WERI-Rb-1 (cell line): ENCODE measurements around the gene PLEKHM1.

Experiments
- DNase-seq: peaks from one replicate; pipeline ENCODE4 v3.0.0-alpha.2; 2020
- H3K27ac ChIP-seq: fragments of 250-450 bp; sonication (Bioruptor Pico); 2 replicates; pipeline ENCODE4 v1.5.1; 2020; ENCODE audit warnings: mild to moderate bottlenecking, moderate library complexity
- H3K27me3 ChIP-seq: fragments of 250-450 bp; sonication (Bioruptor Pico); 2 replicates; pipeline ENCODE4 v1.5.1; 2021; ENCODE audit warnings: mild to moderate bottlenecking, low read depth, moderate library complexity; ENCODE audit not compliant: insufficient read depth, severe bottlenecking
- H3K36me3 ChIP-seq: fragments of 250-450 bp; sonication (Bioruptor Pico); 2 replicates; pipeline ENCODE4 v1.5.1; 2020; ENCODE audit warnings: mild to moderate bottlenecking, moderate library complexity
- H3K4me3 ChIP-seq: 2 replicates; pipeline ENCODE4 v1.5.1; 2011; ENCODE audit warnings: low read depth, mild to moderate bottlenecking, control low read depth, low read length
- H3K9me3 ChIP-seq: fragments of 250-450 bp; sonication (Bioruptor Pico); 2 replicates; pipeline ENCODE4 v1.5.1; 2021; ENCODE audit warnings: mild to moderate bottlenecking, moderate library complexity; ENCODE audit not compliant: severe bottlenecking
- TF ChIP-seq, protein P1 (sequence below): IDR thresholded peaks from 2 replicates; pipeline ENCODE4 v1.5.1; 2011; ENCODE audit warnings: low read depth, mild to moderate bottlenecking, control low read depth, inconsistent platforms, low read length

PLEKHM1 gene

GRCh38 chr17:45405250-45406086 is 85.1 kb downstream of the PLEKHM1 start:
- H3K36me3 ChIP-seq, result peaks cover 5% of the 10 kb centered on the region
- peak; percentile 69 for DNase-seq
- no peaks in the 10 kb centered on the region for H3K27me3 ChIP-seq
- no peaks in the 10 kb centered on the region for H3K9me3 ChIP-seq
- H3K27ac ChIP-seq, result no peak overlapping the region
- TF ChIP-seq, protein P1, sequence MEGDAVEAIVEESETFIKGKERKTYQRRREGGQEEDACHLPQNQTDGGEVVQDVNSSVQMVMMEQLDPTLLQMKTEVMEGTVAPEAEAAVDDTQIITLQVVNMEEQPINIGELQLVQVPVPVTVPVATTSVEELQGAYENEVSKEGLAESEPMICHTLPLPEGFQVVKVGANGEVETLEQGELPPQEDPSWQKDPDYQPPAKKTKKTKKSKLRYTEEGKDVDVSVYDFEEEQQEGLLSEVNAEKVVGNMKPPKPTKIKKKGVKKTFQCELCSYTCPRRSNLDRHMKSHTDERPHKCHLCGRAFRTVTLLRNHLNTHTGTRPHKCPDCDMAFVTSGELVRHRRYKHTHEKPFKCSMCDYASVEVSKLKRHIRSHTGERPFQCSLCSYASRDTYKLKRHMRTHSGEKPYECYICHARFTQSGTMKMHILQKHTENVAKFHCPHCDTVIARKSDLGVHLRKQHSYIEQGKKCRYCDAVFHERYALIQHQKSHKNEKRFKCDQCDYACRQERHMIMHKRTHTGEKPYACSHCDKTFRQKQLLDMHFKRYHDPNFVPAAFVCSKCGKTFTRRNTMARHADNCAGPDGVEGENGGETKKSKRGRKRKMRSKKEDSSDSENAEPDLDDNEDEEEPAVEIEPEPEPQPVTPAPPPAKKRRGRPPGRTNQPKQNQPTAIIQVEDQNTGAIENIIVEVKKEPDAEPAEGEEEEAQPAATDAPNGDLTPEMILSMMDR, result no peak
- no peak overlapping the region for H3K4me3 ChIP-seq

DNA sequence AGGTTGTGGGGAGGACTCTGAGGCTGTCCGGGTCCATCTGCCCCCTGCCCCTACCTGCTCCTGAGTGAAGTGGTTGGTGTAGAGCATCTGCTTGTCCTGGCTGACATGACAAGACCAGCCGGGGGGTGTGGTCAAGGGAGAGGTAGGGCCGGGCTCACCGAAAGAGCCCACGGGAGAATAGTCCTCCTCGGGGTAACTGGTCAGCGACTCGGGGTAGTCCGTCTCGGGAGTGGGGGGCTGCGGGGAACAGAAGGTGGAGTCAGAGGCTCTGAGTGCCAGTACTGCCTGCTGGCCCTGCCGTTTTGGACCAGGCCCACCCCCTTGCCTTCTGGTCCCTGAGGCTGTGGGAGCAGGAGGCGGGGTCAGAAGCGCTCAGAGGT is 85.7 kb downstream of the PLEKHM1 start:
- peaks cover 5% of the 10 kb centered on the region for H3K36me3 ChIP-seq
- TF ChIP-seq, protein P1, result no peak
- no peak for DNase-seq
- no peak overlapping the region for H3K27ac ChIP-seq
- H3K9me3 ChIP-seq, result no peaks in the 10 kb centered on the region
- H3K27me3 ChIP-seq, result no peaks in the 10 kb centered on the region
- no peak overlapping the region for H3K4me3 ChIP-seq

DNA sequence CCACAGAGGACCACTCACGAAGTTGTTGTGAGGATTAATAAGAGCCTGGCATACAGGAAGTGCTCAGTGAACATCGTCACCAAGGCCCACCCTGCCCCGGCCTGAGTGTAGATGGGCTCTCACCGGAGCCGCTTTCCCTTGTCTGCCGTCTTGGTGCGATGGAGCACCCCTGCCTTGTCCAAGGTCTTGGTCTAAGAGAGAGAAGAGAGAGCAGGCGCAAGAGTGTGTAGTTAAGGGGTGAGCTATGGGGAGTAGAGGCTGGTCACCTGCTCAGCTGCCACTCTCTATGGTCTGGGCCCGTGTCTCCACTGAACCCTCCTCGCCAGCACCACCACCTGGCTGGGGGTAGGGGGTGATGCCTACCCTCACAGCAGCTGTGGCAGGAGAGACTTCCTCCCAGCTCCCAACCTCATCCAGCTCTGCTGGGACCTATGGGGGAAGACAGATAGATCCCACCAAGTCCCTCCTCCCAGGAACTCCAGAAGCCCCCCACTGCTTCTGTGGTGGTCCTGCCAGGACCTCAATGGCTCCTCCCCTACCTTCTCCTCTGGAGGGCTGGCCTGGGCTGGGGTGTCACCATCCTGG is 86.5 kb downstream of the PLEKHM1 start:
- no peak for DNase-seq
- no peak overlapping the region for H3K4me3 ChIP-seq
- no peaks in the 10 kb centered on the region for H3K27me3 ChIP-seq
- TF ChIP-seq, protein P1, result 0 out of 2 replicates have a peak, but pooled peaks have one; percentile 6
- H3K9me3 ChIP-seq, result no peaks in the 10 kb centered on the region
- H3K27ac ChIP-seq, result no peak overlapping the region
- peaks cover 5% of the 10 kb centered on the region for H3K36me3 ChIP-seq

DNA sequence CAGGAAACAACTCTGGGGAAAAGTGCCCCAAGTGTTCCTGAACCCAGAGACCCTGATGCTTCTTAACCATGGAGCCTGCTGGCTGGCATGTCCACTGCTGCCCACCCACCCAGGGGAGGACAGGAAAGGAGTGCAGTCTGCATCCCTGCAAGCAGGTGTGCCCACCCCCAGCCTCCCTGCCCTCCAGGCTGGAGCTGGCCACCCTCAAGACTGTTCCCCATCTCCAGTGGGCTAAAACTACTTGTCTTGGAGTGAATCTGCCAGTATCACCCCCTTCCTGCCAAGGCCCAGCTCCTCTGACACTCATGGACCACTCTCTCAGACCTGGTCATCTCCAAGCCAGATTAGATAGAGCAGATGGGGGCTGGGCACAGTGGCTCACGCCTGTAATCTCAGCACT is 87.6 kb downstream of the PLEKHM1 start:
- Histone ChIP-seq H3K36me3 (peaks cover 5% of the 10 kb centered on the region), H3K27me3 (no peaks in the 10 kb centered on the region), H3K27ac (no peak overlapping the region), H3K9me3 (no peaks in the 10 kb centered on the region), H3K4me3 (no peak overlapping the region)
- no peak for DNase-seq
- TF ChIP-seq, protein P1, result no peak

- TF ChIP-seq, protein P1, result peak; percentile 55
- Histone ChIP-seq H3K4me3 (no peak overlapping the region), H3K36me3 (peaks cover under 1% of the 10 kb centered on the region), H3K27me3 (no peaks in the 10 kb centered on the region), H3K27ac (no peak overlapping the region), H3K9me3 (no peaks in the 10 kb centered on the region)
- peak; percentile 48 for DNase-seq
Measured at GRCh38 chr17:45398800-45399199, 91.7 kb downstream of the PLEKHM1 start.
